GM12865 (cell line): ENCODE data around the gene TFAP2B.

Experiments used
- DNase-seq: peaks from one replicate; pipeline ENCODE4 v3.0.0; 2010; ENCODE audit warnings: low read depth
- H3K4me3 ChIP-seq: 2 replicates; pipeline ENCODE4 v1.5.1; 2011; ENCODE audit warnings: mild to moderate bottlenecking, low read depth, low read length, control low read depth
- CTCF ChIP-seq: IDR thresholded peaks from 2 replicates; pipeline ENCODE4 v1.5.1; 2011; ENCODE audit warnings: low read length, control low read depth, low read depth, inconsistent platforms; ENCODE audit not compliant: insufficient read depth; ENCODE audit errors: missing control alignments

Gene TFAP2B

GRCh38 chr6:50829898-50830444 is 11.3 kb downstream of the TFAP2B start:
- H3K4me3 ChIP-seq, result no peak overlapping the region
- no peak for DNase-seq
- TF ChIP-seq CTCF, result no peak

- DNase-seq, result no peak
- H3K4me3 ChIP-seq, result no peak overlapping the region
These were observed 12.5 kb downstream of the TFAP2B start for GRCh38 chr6:50831186-50831585.

GRCh38 chr6:50832912-50833311 is 14.2 kb downstream of the TFAP2B start:
- no peak for DNase-seq
- no peak for TF ChIP-seq CTCF
- no peak overlapping the region for H3K4me3 ChIP-seq

More at GRCh38 chr6:50831186-50831585, 12.5 kb downstream of the TFAP2B start:
- TF ChIP-seq CTCF, result no peak

GRCh38 chr6:50834929-50835410 is 16.3 kb downstream of the TFAP2B start:
- DNase-seq, result no peak
- no peak overlapping the region for H3K4me3 ChIP-seq
- no peak for TF ChIP-seq CTCF

GRCh38 chr6:50836231-50836630 is 17.6 kb downstream of the TFAP2B start:
- no peak for DNase-seq

GRCh38 chr6:50837589-50838445 is 19.1 kb downstream of the TFAP2B start:
- DNase-seq, result no peak
- no peak for TF ChIP-seq CTCF
- H3K4me3 ChIP-seq, result no peak overlapping the region

More at GRCh38 chr6:50836231-50836630, 17.6 kb downstream of the TFAP2B start:
- no peak for TF ChIP-seq CTCF
- no peak overlapping the region for H3K4me3 ChIP-seq
